Urothelium cell line (cell line): ENCODE results near the gene CPEB1.
"Not testable (repeated sequence)": the region's sequence is repeated elsewhere in the genome, so short reads cannot be mapped to it uniquely, and the experiment has no call there.

ENCODE experiments used
- DNase-seq: peaks from one replicate; pipeline ENCODE4 v3.0.0; 2011; ENCODE audit warnings: low spot score, mixed read lengths
- FAIRE-seq: peaks from 2 replicates; lab custom pipeline; 2011; peaks lifted over from hg19 to GRCh38; lab: Jason Lieb, UNC

CPEB1 gene

GRCh38 chr15:82548700-82549099, 98.5 kb downstream of the CPEB1 start:
- no peak for FAIRE-seq
- DNase-seq: no peak

GRCh38 chr15:82545478-82545877, 101.7 kb downstream of the CPEB1 start:
- FAIRE-seq (no peak), DNase-seq (no peak)

- FAIRE-seq: no peak
- DNase-seq: no peak
Observed at GRCh38 chr15:82545002-82545401, 102.2 kb downstream of the CPEB1 start.

GRCh38 chr15:82544431-82544830, 102.7 kb downstream of the CPEB1 start:
- FAIRE-seq: no peak

GRCh38 chr15:82543160-82543559, 104.0 kb downstream of the CPEB1 start:
- FAIRE-seq (no peak), DNase-seq (no peak)

More at GRCh38 chr15:82544431-82544830, 102.7 kb downstream of the CPEB1 start:
- no peak for DNase-seq

- DNase-seq (peak; percentile 42), FAIRE-seq (no peak)
Observed at GRCh38 chr15:82540984-82541431, 106.2 kb downstream of the CPEB1 start.

- FAIRE-seq: no peak
- peak; percentile 99 for DNase-seq
Observed at GRCh38 chr15:82540055-82540983, 106.8 kb downstream of the CPEB1 start, which contains the start of gene RPS17. TSS of gene RPS17 (minus strand) at chr15:82540457. CDS start at chr15:82540428, 29 bp downstream.

- FAIRE-seq (no peak), DNase-seq (peak; percentile 17)
Observed at GRCh38 chr15:82539691-82540054, 107.5 kb downstream of the CPEB1 start.

GRCh38 chr15:82538961-82539690, 108.0 kb downstream of the CPEB1 start:
- no peak for DNase-seq

GRCh38 chr15:82537351-82537908, 109.7 kb downstream of the CPEB1 start:
- DNase-seq (no peak), FAIRE-seq (no peak)

More at GRCh38 chr15:82538961-82539690, 108.0 kb downstream of the CPEB1 start:
- FAIRE-seq: no peak

GRCh38 chr15:82536409-82537350, 110.5 kb downstream of the CPEB1 start:
- no peak for FAIRE-seq

GRCh38 chr15:82535566-82536408, 111.4 kb downstream of the CPEB1 start:
- no peak for FAIRE-seq
- no peak for DNase-seq

More at GRCh38 chr15:82536409-82537350, 110.5 kb downstream of the CPEB1 start:
- no peak for DNase-seq

- not testable (repeated sequence) for FAIRE-seq
Observed at GRCh38 chr15:82535151-82535550, 112.0 kb downstream of the CPEB1 start.

GRCh38 chr15:82534457-82534861, 112.7 kb downstream of the CPEB1 start:
- DNase-seq, FAIRE-seq: not testable (repeated sequence)

More at GRCh38 chr15:82535151-82535550, 112.0 kb downstream of the CPEB1 start:
- DNase-seq: not testable (repeated sequence)

GRCh38 chr15:82533801-82534200, 113.4 kb downstream of the CPEB1 start:
- DNase-seq (no peak), FAIRE-seq (no peak)

- FAIRE-seq (no peak), DNase-seq (no peak)
Observed at GRCh38 chr15:82532991-82533481, 114.1 kb downstream of the CPEB1 start.

- no peak for DNase-seq
- no peak for FAIRE-seq
Observed at GRCh38 chr15:82532383-82532990, 114.7 kb downstream of the CPEB1 start.
